ENCODE measurements around the gene MAN1C1.
A peak's percentile ranks its signal among the peaks of the same experiment; 100 is the strongest.
"Not testable (repeated sequence)": the region's sequence is repeated elsewhere in the genome, so short reads cannot be mapped to it uniquely, and the experiment has no call there.

MAN1C1 gene

DNA sequence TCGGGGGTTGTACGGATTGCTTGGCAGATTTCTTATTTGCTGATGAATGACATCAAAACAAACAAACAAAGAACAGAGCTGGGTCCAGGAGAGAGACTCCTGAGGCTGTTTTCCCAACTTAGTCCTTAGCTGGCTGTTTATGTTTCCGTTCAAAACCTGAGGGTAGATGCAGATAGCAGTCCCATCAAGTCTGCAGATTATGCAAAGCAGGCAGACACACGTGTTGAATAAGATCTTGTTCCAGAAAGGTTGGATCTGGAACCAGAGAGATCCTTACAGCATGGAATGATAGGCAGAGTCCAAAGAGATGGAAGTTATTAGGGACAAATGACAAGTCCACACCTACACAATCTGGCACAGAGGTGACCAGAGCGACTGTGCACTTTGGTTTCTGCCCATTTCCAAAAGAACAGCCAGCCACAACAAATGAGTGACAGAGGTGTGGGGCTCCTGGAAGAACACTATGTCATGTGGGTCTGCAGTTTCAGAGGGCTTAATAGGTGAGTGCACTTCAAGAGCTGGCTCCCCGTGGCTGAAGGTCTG, 65.5 kb downstream of the MAN1C1 start:
- no peak for DNase-seq

DNA sequence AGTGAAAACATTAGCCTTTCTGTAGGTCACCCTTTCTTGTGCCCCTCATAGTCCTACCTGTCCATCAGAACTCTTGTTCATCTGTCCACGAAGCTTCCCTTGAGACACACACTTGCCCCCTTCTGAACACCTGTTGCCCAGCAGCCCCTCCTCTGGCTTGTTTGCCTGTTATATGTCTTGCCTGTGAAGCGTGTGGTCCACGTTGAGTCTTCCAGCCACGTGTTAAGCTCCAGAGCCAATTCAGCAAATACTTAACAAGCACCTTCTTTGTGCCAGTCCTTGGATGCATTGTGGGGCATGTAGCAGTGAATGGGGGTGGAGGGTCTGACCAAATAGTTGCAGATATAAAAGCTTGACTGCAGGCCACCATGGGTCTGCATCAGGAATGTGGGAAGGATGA, 66.6 kb downstream of the MAN1C1 start:
- no peak for DNase-seq

DNA sequence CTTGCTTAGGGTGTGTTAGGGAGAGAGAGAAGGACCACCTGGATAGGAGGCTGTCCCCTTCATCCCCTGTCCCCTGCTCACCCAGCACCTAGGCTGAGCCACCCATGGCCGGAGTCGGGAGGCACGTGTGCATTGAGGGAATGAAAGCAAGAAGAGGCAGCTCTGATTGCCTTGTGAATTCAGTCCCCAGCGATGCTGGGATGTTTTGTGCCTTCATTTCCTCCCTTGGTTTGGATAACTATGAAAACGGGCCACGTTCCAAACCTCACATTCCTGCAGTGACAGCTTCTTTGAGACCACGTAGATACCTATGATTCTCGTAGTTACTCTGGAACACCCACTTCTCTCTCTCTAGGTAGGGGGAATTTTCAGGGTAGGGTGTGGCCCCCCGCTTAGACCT, 67.1 kb downstream of the MAN1C1 start:
- DNase-seq = no peak

DNA sequence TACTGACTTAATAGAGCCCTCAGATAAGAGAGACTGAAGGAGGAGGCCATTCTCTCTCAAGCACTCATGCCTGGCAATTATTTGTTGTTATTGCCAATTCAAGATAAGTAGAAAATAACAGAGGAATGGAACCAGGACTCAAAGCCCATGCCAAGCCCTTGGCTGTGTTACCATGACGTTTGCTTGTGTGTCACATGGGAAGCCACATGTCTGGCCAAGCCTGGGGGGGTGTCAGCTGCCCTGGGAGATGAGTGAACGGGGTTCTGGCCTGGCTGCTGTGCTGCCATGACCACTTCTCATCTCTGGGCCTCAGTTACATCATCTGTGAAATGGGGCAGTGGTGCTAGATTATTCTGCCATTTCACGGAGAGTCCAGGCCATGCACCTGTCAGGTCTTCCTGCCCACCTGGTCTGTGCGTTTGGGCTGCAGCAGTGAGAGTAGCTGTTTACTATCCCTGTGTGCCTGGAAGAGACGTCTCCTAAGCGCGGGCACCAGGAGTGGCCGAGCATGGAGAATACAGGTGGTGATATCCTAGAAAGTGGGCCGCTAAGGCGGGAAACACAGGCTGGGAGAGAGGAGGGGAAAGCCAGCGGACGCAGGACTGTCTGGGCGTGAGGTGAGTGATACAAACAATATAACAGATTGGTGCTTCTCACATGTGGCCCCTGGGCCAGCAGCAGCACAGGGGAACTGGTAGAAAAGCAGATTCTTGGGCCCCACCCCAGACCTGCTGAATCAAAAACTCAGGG, 67.8 kb downstream of the MAN1C1 start:
- no peak for DNase-seq

DNA sequence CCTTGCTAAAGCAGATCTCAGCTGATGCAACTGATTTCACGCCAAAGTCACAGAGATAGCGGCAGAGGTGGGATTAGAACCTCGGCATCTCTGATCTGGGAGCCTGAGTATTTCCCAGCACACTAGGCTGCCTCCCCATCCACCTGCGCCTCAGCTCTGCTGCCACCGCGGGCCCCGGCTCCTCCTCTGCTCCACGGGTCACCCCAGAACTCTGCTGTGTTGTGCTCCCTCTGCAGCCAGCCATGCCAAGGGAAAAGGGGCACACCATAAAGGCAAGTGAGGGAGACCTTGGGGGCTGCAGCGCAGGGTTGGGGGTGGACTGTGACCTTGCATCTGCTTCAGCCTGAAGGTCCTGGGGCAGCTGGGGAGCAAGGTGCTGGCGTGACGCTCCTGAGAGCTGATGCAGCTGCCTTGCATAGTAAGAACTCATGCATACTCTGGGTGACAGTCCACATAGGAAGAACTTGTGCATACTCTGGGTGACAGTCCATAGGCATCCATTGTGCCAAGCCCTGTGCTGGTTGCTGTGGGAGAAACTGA, 68.7 kb downstream of the MAN1C1 start:
- no peak for DNase-seq

DNA sequence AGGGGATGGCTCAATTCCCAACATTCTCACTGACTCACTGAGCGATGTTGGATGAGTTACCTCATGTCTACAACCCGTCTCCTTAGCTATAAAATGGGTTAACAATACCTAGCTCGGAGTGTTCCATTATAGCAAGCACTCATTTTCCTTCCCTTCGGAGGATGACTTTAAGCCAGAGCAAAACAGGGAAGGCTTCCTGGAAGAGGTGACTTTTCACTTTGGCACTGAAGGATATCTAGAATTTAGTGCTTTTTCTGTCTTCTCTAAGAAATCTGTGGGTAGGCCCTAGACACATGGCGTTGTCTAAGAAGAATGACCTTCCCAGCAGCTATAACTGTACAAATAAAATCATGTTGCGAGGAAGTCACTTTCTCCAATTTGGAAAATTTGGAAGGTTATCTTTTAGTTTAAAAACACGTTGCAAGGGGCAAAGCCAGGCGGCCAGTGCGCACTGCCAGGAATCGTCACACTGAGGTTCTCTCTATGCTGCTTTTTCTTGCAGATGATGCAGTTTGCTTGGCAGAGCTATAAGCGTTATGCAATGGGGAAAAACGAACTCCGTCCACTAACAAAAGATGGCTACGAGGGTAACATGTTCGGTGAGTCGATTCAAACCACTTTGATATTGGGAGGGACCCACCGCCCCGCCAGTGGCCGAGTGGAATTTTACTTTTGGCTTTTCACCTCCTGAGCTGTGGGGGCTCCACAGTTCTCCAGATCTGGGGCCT, 69.5 kb downstream of the MAN1C1 start:
- DNase-seq = no peak

DNA sequence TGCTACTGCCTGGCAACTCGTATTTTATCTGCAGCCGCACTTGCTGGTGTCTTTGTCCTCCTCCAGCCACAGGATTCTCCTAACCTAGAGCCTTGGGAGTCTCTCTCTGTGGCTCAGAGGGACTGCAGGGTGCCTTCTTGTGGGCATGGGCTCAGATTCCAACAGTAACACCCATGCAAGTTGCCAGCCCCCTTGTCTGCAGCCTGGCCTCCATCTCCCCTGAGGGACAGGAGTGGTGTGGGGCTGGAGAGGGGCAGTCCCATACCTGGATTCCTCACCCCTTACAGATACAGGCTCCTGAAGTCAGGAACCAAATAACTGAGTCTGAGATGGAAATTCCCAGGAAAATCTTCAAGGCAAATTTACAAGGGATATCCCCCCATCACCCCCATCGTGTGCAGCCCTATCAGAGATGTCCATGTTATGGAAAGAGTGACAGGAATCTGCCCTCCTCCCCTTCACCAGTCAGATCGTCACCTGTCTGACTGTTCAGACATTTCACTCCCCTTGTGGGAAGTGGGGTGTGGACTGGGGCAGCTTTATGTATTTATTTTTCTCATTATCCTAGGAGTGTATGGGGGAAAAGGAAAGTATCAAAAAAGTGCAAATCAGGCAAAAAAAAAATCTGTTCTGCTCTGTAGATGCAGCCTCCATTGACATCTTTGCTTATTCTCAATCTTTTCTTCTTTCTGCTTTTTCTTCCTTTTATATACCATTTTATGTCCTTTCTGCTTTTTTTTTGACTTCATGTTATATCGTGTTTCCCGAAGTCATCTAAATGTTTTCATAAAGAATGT, 70.8 kb downstream of the MAN1C1 start:
- DNase-seq = no peak

DNA sequence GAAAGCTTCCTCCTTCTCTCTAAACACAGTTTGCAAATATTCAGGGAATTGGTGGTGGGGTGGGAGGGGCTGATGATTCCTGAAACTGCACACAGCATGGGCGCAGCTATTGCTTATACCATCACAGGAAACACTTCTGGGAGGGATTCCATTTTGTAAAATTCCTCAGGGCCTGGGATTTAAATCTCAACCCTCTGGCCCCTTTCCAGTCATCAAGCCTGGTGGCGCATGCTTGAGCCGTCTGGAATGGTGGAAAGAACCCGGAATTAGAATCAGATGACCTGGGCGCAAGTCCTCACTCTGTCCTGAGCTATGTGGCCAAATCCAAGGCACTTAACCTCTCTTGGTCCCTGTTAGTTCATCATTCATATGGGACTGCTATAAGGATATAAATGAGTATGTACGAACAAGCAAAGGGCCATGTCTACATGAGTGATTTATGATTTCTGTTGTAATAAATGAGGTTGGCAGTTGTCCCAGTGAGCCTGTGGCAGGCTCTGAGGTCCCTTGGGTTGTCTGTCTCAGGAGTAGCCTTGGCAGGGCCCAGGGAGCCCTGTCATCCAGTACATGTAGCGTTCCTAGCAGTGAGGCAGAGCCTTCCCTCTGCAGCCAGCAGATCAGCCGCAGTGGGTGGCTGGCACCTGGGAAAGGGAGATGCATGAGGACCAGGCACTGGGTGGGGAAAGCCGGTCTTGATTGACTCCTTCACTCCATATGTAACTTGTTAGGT, 72.0 kb downstream of the MAN1C1 start:
- no peak for DNase-seq

DNA sequence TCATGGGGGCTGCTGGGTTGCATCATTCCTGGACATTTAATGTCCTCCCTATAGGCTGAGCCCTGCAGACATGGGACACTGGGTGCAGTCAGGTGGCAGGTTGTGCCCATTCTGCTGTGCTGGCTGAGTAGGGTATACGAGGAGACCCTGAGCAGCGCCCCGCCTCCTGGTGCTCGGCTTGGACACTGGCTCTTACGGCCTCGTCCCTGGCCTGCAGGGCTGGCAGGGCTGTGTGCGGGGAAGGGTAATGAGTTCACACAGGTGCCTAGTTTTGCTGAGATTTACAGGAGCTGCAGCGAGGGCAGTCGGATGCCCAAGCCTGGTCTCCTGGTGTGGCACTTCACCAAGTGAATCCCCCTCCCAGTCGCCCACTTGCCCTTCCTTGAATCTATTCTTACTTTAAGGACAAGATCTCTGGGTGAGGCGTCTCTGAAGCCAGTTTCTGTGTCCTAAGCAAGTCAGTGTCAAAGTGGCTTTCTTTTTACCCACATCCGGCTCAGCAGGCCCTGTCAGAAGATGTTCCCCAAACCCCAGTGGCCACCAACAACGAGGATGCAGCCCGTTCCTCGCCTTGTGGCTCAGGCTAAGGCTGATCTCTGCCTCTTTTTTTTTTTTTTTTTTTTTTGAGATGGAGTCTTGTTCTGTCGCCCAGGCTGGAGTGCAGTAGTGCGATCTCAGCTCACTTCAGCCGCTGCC, 73.2 kb downstream of the MAN1C1 start:
- no peak for DNase-seq

DNA sequence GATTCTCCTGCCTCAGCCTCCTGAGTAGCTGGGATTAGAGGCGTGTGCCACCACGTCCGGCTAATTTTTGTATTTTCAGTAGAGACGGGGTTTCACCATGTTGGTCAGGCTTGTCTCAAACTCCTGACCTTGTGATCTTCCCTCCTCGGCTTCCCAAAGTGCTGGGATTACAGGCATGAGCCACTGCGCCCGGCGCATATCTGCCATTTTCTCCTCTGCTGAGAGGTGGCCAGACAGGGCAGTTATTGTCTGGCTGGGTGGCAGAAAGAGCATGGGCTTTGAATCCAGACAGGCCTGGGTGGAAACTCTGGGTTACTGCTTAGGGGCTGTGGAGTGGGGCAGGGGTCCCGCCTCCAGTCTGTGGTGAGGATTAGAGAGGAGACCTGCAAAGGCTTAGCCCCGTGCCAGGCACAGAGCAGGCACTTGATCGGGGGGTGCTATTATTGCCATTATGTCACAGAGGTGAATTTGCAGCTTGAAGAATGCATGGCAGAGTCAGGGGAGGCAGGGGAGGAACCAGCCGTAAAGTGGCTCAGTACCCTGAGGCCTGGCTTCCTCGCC, 73.9 kb downstream of the MAN1C1 start:
- DNase-seq = no peak

DNA sequence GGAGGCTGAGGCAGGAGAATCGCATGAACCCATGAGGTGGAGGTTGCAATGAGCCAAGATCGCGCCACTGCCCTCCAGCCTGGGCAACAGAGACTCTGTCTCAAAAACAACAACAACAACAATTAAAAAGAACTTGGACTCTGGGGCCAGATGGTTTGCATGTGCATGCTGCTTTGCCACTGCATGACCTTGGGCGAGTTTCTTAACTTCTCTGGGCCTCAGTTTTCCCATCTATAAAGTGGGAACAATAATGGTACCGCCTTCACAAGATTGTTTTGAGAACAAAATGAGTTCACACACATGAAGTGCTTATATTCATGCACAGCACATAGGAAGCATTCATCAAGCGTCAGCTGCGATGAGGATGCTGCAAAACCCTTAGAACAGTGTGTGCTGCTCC, 74.6 kb downstream of the MAN1C1 start:
- no peak for DNase-seq

DNA sequence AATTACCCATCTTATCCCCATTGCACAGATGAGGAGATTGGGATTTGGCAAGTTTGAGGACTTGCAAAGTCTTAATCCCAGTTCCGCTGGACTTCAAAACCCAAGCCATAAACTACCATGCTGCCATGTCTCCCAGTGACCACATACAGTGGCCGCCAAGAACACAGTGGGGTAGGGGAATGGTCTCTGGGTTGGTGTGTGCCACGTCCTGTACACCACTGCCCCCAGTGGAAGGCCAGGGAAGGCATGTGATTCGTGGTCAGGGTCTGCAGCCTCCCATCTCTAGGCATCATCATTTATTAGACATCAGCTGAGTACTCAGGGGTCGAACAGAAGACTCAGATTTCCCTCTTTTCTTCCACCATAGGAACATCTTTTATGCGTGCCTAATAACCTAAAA, 76.0 kb downstream of the MAN1C1 start:
- DNase-seq = no peak

DNA sequence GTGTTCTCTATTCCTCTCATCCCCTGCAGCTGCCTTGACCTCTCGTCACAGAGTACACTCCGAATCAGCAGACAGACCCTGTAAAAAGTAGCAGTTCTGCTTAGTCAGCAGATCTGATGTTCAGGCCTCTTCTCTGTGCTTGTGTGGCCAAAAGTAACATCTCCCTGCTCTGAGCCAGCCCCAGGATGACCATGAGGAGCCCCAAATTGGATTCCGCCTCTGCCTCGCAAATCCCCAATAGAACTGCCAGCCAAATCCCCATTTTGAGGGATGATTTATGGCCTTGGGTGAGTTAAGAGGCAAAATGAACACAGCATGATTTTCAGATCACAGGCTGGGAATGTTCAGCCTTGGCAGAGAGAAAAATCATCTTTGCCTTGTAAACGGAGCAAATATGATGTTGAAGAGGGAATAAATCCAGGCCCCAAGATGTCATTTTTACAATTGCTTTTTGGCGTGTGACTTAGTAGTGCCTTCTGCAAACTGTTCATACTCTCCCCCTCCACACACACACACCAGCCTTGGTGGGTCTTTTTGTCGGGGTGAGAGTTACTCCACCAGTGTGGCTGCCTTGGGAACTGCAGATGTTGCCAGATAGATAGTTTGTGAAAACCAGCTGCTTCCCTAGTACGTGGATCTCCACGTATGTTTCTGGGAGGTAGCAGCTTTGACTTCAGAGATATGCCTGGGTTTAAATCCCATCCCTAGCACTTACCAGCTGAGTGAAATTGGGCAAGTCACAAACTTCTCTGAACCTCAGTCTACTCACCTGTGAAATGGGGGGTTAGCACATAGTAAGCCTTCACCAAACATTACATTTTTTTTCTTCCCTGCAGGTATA, 77.8 kb downstream of the MAN1C1 start:
- no peak for DNase-seq

DNA sequence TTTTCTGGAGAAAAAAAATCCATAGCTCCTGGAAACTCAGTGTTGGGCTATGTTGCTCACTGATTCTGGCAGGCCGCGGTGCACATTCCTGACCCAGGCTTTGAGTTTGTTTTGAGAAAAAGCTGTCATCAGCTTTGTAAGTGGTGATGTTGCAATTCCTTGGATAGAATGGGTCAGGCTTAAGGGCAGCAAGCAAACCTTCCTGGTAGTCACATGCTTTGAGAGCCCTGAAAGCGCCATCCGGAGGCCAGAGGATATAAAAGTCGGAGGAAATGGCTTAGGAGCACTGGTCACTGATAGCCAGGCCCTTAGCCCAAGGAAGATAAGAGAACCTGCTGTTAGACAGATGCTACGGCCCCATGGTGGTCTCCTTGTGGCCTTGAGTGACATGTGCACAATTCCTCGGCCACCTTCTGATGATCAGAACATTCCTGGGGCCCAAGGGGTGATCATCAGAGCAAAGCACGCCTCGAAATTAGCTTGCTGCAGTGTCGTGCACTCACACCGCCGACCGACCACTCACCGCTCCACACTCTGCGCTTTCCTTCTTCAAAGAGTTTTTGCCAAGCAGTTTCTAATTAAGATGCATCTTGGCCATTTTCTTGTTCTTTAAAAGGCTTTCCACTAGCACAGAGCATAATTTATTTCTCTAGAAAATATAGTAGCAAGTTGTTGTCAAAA, 78.6 kb downstream of the MAN1C1 start:
- DNase-seq = no peak

DNA sequence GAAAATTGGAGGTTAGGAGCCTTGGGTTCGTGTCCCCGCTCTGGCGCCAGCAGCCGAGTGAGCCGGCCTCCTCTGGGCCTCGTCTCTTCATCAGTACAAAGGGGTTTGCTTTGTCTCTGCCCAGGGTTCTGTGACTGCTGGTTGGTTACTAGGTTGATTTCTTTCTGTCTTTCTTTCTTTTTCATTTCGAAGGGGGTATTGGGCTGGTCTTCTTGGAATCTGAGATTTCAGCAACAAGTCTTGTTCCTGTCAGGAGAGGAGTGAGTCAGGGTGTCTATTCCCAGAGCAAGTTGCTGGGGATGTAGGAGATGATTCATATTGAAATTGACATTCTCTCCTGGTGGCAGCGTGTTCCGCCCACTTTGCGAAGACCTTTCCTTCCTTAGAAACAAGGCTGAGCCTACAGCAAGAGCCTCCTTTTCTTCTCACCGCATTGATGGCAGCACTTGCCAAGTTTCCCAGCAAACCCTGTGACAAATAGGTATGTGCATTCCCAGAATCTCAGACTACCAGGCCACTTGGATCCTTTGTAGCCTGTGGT, 79.2 kb downstream of the MAN1C1 start:
- no peak for DNase-seq

DNA sequence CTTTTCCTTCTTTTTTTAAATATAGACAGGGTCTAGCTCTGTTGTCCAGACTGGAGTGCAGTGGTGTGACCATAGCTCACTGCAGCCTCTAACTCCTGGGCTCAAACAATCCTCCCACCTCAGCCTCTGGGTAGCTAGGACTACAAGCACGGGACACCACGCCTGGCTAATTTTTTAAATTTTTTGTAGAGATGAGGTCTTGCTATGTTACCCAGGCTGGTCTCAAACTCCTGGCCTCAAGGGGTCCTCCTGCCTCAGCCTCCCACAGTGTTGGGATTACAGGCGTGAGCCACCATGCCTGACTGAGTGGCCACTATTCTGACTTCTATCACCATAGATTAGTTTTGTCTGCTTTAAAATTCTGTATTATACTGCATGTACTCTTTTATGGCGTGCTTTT, 80.1 kb downstream of the MAN1C1 start:
- DNase-seq = not testable (repeated sequence)

DNA sequence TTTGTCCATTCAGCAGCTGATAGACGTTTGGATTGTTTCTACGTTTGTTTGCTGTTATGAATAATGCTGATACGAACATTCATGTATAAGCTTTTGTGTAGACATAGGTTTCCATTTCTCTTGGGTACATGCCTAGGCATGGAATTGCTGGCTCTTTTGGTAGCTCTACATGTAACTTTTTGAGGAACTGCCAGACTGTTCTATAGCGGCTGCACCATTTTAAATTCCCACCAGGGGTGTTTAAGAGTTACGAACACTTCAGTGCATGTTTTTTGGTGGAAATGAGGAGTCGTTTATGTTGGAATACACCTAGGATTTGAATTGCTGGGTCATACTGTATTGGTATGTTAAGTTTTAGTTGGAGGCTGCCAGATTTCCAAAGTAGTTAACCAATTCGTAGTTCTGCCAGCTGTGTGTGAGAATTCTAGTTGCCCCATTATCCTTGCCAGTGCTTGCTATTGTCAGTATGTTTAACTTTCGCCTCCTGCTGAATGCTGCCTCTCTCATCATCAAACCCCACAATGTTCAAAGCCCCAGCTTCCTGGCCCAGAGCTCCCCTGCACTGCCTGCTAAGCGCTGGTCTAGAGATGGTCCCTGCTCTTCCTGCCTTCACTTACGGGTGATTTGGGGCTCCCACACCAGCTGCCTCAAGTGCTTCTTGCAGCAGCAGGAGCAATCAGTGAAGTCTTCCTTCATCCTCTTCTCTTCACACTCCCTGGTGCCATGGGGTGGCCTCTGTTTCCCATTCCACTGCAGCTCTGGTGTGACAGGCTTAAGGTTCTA, 81.0 kb downstream of the MAN1C1 start:
- peak; percentile 52 for DNase-seq

DNA sequence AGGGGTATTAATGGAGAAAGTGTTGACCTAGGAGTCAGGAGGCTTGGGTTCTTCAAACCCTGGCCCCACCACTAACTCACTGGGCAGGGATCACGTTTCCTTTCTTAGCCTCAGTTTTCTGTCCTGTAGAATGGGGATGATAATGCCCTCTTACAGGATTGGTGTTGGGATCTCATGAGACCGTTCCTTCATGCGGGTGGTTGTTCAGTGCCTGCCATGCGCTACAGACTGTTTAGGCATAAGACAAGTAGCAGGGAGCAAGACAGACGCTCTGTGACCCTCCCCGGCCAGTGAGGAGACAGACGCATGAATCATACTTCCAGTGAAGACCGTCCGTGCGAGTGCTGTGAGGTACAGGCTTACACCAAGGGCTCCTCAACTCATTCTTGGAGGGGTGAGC, 81.7 kb downstream of the MAN1C1 start:
- DNase-seq = peak; percentile 65

DNA sequence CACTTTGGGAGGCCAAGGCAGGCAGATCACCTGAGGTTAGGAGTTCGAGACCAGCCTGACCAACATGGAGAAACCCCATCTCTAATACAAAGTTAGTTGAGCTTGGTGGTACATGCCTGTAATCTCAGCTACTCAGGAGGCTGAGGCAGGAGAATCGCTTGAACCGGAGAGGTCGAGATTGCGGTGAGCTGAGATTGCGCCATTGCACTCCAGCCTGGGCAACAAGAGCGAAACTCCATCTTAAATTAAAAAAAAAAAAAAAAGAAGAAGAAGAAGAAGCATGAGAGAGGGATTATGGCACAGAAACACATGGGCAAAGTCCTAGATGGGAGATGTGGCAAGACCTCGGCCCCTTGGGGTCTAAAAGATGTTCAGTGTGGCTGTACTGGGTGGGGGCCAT, 82.5 kb downstream of the MAN1C1 start:
- DNase-seq = not testable (repeated sequence)

All from activated CD8-positive, alpha-beta memory T cell treated with anti-CD3 and anti-CD28 coated beads, Interleukin-2, amount 50 U/mL, for 48 hours (primary cell).